OCI-LY7 (cell line): ENCODE data around the gene PLA2G2A. TPM values are rescaled to one million over a fixed set of nuclear protein-coding genes. Genes with fewer than 3 reads are reported as not detected.

Experiments
- BruUV-seq: library from RNA; stranded (reverse); fragments of 400-500 nt; replicated peaks from 2 replicates; lab custom pipeline; 2021; lab: Mats Ljungman, UMichigan
- CTCF ChIA-PET: fragments of 300-600 bp; sonication (Branson Sonifier 250); formaldehyde crosslinking; loops from one replicate; lab custom pipeline; 2022; ENCODE audit warnings: antibody characterized with exemption; ENCODE audit not compliant: unreplicated experiment; lab: Charles Lee
- POLR2A ChIA-PET: fragments of 300-600 bp; sonication (Branson Sonifier 250); formaldehyde crosslinking; loops from one replicate; lab custom pipeline; 2022; ENCODE audit warnings: antibody characterized with exemption; lab: Charles Lee
- DNase-seq: peaks from one replicate; pipeline ENCODE4 v3.0.0-alpha.2; 2015; ENCODE audit warnings: low spot score
- H2AFZ ChIP-seq: fragments of 200-600 bp; sonication (generic), shearing (Covaris generic); 2 replicates; pipeline ENCODE4 v1.6.1; 2014; ENCODE audit warnings: mild to moderate bottlenecking, antibody characterized with exemption, low read length, moderate library complexity
- H3K27ac ChIP-seq: fragments of 200-600 bp; sonication (generic); 2 replicates; pipeline ENCODE4 v1.5.1; 2014; ENCODE audit warnings: mixed run types, low read depth, mild to moderate bottlenecking, moderate library complexity, low read length, inconsistent platforms; ENCODE audit not compliant: poor library complexity, severe bottlenecking
- H3K36me3 ChIP-seq: fragments of 200-600 bp; sonication (generic); 2 replicates; pipeline ENCODE4 v1.6.1; 2014; ENCODE audit warnings: mild to moderate bottlenecking, antibody characterized with exemption, low read length, moderate library complexity, mixed read lengths; ENCODE audit not compliant: insufficient read depth
- H3K4me1 ChIP-seq: fragments of 200-600 bp; sonication (generic); 2 replicates; pipeline ENCODE4 v1.5.1; 2014; ENCODE audit warnings: mild to moderate bottlenecking, low read length; ENCODE audit not compliant: insufficient read depth, poor library complexity, severe bottlenecking
- H3K4me2 ChIP-seq: fragments of 200-600 bp; sonication (generic); 2 replicates; pipeline ENCODE4 v1.6.1; 2014; ENCODE audit warnings: mild to moderate bottlenecking, low read length
- H3K4me3 ChIP-seq: fragments of 200-600 bp; sonication (generic); 2 replicates; pipeline ENCODE4 v1.5.1; 2014; ENCODE audit warnings: mild to moderate bottlenecking, low read depth, low read length; ENCODE audit not compliant: poor library complexity, severe bottlenecking
- H3K79me2 ChIP-seq: fragments of 200-600 bp; sonication (generic); 2 replicates; pipeline ENCODE4 v1.6.1; 2016; ENCODE audit warnings: low read depth, mild to moderate bottlenecking, low read length, moderate library complexity, mixed read lengths; ENCODE audit not compliant: insufficient read depth
- H3K9me2 ChIP-seq: fragments of 200-600 bp; sonication (generic); 2 replicates; pipeline ENCODE4 v1.6.1; 2016; ENCODE audit warnings: mild to moderate bottlenecking, low read length, mixed read lengths; ENCODE audit not compliant: insufficient read depth
- H3K9me3 ChIP-seq: fragments of 200-600 bp; sonication (generic); 2 replicates; pipeline ENCODE4 v1.6.1; 2014; ENCODE audit warnings: mild to moderate bottlenecking, mixed run types, low read length, mixed read lengths
- H4K20me1 ChIP-seq: fragments of 200-600 bp; sonication (generic); 2 replicates; pipeline ENCODE4 v1.6.1; 2014; ENCODE audit warnings: mild to moderate bottlenecking, antibody characterized with exemption, low read length, moderate library complexity, mixed read lengths; ENCODE audit not compliant: insufficient read depth
- CTCF ChIP-seq: fragments of 200-600 bp; sonication (generic); conservative IDR thresholded peaks from 2 replicates; pipeline ENCODE4 v1.5.1; 2014; ENCODE audit warnings: mild to moderate bottlenecking, antibody characterized with exemption, low read length, moderate library complexity, mixed read lengths
- EZH2phosphoT487 ChIP-seq: fragments of 200-600 bp; sonication (generic); IDR thresholded peaks from 2 replicates; pipeline ENCODE4 v1.6.1; 2018; ENCODE audit warnings: low read depth, borderline replicate concordance, mild to moderate bottlenecking, mixed run types, antibody characterized with exemption, low read length, moderate library complexity, mixed read lengths
- intact Hi-C: fragments of 100-400 bp; cut with micrococcal nuclease; formaldehyde crosslinking; loops from one replicate; pipeline ENCODE4 v1.10.0; 2022; ENCODE audit not compliant: unreplicated experiment
- total RNA-seq, 2 experiments: library from RNA; depleted of rRNA in 1 of 2; stranded (reverse); fragments of >200 nt in 1 of 2; shearing (Covaris generic) in 1 of 2; gene quantifications; 2 replicates each; pipeline ENCODE4 v1.2.3, GENCODE V29; 2014 to 2022

PLA2G2A gene
- total RNA-seq, 2 experiments from 2014 or later: not detected

DNA sequence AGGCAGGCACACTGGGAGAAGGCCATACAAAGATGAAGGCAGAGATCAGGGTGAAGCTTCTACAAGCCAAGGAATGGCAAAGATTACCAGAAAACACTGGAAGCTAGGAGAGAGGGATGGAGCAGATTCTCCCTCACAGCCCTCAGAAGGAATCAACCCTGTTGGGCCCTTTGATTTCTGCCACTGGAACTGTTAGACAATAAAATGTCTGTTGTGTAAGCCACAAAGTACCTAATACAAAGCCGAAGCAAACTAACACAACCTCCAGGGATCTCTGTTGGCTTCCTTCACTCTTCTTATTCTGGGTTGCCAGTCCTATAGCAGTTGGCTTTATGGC, 1.7 kb upstream of the PLA2G2A start:
- Histone ChIP-seq H3K4me3 (no peak overlapping the region), H3K4me1 (no peaks in the 10 kb centered on the region), H3K79me2 (no peaks in the 10 kb centered on the region), H3K4me2 (no peak overlapping the region), H3K27ac (no peak overlapping the region), H3K9me2 (no peaks in the 10 kb centered on the region), H2AFZ (no peak overlapping the region), H3K36me3 (no peaks in the 10 kb centered on the region), H3K9me3 (no peaks in the 10 kb centered on the region), H4K20me1 (no peaks in the 10 kb centered on the region)
- BruUV-seq: no TSS peak
- ChIA-PET CTCF (no interaction called here), POLR2A (no interaction called here)
- TF ChIP-seq EZH2phosphoT487 (no peak), CTCF (no peak)
- intact Hi-C loops: no loop called here
- DNase-seq: no peak

DNA sequence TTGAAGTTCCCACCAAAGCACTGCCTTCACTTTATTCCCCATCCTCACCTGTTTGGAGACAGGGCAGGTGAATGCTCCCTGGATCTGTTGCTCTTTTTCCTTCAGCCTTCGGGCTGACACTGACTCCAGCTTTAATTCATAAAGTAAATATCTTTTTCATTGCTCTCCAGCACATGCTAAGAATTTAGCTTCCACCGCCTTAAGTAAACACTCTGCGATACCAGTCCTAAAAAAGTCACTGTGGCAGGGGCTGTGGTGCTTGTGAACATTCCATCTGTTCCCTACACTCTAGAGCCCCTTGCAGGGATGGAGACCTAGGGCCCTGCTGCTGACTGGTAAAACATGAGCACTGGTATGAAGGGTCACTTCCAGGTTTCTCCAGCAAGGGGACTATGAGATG, 896 bp upstream of the PLA2G2A start:
- intact Hi-C loops: no loop called here
- ChIA-PET POLR2A (interaction anchor here (0.6 to 1.3 kb wide), 2 partner anchors 11 to 31 kb away, joined by 3 read pairs; no protein-coding TSS in a partner anchor), CTCF (no interaction called here)
- Histone ChIP-seq H3K4me3 (no peak overlapping the region), H4K20me1 (no peaks in the 10 kb centered on the region), H3K9me2 (no peaks in the 10 kb centered on the region), H3K4me2 (no peak overlapping the region), H3K27ac (no peak overlapping the region), H3K4me1 (no peaks in the 10 kb centered on the region), H3K79me2 (no peaks in the 10 kb centered on the region), H3K9me3 (no peaks in the 10 kb centered on the region), H3K36me3 (no peaks in the 10 kb centered on the region), H2AFZ (no peak overlapping the region)
- no peak for DNase-seq
- BruUV-seq: no TSS peak
- TF ChIP-seq CTCF: no peak
- TF ChIP-seq EZH2phosphoT487: no peak

DNA sequence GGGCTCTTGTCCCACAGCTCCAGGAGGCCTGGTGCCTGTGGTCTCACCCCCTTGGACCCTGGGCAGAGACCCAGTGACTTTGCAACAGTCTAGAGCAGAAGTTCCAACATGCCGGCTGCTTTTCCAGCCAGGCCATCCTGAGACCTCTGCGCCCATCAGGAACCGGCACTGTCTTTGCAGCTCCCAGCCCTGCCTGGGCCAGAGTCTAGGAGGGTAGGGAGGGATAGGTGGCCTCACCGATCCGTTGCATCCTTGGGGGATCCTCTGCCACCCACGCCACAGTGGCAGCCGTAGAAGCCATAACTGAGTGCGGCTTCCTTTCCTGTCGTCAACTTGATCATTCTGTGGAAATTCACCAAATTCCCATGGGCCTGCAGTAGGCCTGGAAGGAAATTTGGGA, 1.3 kb downstream of the PLA2G2A start:
- Histone ChIP-seq H3K36me3 (no peaks in the 10 kb centered on the region), H3K9me2 (no peaks in the 10 kb centered on the region), H3K4me1 (no peaks in the 10 kb centered on the region), H2AFZ (no peak overlapping the region), H3K4me3 (no peak overlapping the region), H3K79me2 (no peaks in the 10 kb centered on the region), H4K20me1 (no peaks in the 10 kb centered on the region), H3K4me2 (no peak overlapping the region), H3K27ac (no peak overlapping the region), H3K9me3 (no peaks in the 10 kb centered on the region)
- intact Hi-C loops: no loop called here
- no TSS peak for BruUV-seq
- ChIA-PET POLR2A (no interaction called here), CTCF (no interaction called here)
- TF ChIP-seq CTCF (no peak), EZH2phosphoT487 (no peak)
- no peak for DNase-seq
